Activated T-helper 1 cell treated with Interleukin-2 at 50 U/mL for 16 hours (primary cell): ENCODE measurements around the gene PPP1R7.

Source experiments
- DNase-seq: peaks from one replicate; pipeline ENCODE4 v3.0.0-alpha.2; 2020; ENCODE audit warnings: low read depth

PPP1R7 gene

GRCh38 chr2:241232736-241233575, 82.7 kb downstream of the PPP1R7 start:
- no peak for DNase-seq
